Right renal cortex interstitium (tissue), 3 donors: ENCODE measurements around the gene HIBADH. TPM values are rescaled to one million over a fixed set of nuclear protein-coding genes. Genes with fewer than 3 reads are reported as not detected.

ENCODE experiments used
- DNase-seq, 3 donors: peaks; one replicate each; pipeline ENCODE4 v3.0.0-alpha.2; 2013; ENCODE audit warnings: low read depth in 3 of 3, low spot score in 2 of 3
- polyA plus RNA-seq, 3 donors: library from polyadenylated mRNA; unstranded; fragments of 120-200 nt; gene quantifications; one replicate each; pipeline ENCODE4 v1.2.1, GENCODE V29; 2013; ENCODE audit not compliant: insufficient read length in 3 of 3

The HIBADH gene
- 100 to 1,000 TPM; 103 to 108 (median 103) TPM for polyA plus RNA-seq

DNA sequence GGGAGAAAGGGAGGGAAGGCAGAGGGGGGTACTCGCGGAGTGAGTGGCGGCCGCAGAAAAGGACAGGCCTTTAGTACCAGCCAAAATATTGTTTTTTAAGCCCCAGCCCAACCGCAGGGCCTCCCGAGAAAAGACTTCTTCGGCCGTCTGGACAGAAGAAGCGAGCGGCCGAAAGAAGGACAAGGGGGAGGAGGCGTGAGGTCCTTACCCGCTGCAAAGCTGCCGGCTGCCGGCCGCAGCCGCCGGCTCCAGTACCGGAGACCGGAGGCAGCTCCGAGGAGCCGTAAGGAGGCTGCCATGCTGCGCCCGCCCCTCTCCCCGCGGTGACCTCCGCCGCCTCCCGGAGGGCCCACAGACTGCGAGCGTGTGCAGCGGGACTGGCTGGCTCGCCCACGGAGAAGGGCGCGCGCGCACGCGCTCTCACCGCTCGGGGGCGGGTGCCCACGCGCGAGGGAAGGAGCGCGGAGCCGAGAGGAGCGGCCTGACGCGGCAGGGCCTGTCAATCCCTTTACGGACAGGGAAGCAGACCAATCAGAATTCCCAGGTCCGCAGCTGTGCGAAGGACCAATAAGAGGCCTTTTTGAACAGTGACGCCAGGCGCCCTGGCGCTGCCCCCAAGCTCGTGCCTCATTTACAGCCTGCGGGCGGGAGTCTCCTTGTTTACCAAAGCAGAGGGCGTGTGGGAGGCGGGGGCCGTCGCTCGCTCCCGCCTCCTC is at the start of gene HIBADH:
Gene HIBADH, minus strand, starts transcription at position 394 of the 716 bp plus-strand sequence. Its CDS starts 95 bp downstream, at position 299.
- peak; percentile 98 to 99 (median 98) for DNase-seq

DNA sequence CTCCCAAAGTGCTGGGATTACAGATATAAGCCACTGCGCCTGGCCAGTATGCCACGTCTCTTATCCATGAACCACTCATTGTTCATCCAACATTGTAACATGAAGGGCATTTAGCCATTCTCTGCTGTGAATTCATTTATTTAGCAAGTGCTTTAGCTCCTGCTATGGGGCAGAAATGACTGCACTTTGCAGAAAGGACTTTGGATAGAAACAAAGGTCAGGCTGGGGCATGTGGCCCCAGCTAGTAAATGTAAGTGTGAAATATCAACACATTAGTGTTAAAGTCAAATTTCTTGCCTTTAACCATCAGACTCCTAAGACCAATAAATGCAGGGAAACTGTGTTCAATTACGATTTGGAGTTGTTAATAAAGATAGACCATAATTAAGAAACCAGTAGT is 49.5 kb upstream of the HIBADH start:
- DNase-seq = no peak

GRCh38 chr7:27709137-27710075 is 46.7 kb upstream of the HIBADH start:
- no peak for DNase-seq

DNA sequence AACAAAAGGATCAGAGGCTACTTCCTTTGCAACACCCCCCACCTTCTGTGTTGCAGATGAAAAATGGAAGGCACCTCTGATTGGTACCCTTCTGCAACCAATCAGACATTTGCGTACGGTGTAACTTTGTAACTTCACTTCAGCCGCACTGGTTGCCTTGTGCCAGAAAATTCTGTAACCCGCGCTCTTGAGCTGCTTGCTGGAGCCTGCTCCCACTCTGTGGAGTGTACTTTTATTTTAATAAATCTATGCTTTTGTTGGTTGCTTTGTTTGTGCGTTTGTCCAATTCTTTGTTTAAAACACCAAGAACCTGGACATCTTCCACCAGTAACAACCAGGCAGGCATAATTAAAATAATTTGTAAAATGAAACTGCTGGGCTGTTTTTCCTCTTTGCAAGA is 45.8 kb upstream of the HIBADH start:
- DNase-seq = no peak

- DNase-seq = no peak
These were observed 42.5 kb upstream of the HIBADH start for GRCh38 chr7:27705200-27705594.

- DNase-seq = no peak
These were observed 41.9 kb upstream of the HIBADH start for GRCh38 chr7:27704422-27705199.

GRCh38 chr7:27703181-27703580 is 40.5 kb upstream of the HIBADH start:
- no peak for DNase-seq

DNA sequence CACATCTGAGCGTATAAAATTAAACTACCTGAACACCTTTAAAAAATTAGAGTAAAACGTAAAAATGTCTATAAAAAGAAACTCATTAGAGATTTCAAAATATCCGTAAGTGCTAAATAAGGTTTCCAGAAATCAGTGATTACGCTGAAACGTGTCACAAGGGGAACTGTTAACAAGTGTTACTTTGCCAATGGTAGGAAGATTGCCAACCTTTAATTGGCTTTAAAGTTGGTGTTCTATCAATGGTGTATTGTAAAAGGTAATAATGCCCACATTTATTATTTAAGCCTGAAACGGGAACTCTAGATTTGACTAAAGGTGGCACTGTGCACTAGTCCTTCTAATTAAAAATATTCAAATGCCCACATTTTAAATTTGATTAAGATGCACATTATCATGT is 37.8 kb upstream of the HIBADH start:
- DNase-seq = no peak

GRCh38 chr7:27699751-27700150 is 37.1 kb upstream of the HIBADH start:
- DNase-seq = no peak

GRCh38 chr7:27697861-27698430 is 35.3 kb upstream of the HIBADH start:
- DNase-seq = no peak

- no peak for DNase-seq
These were observed 32.4 kb upstream of the HIBADH start for GRCh38 chr7:27695096-27695495.

DNA sequence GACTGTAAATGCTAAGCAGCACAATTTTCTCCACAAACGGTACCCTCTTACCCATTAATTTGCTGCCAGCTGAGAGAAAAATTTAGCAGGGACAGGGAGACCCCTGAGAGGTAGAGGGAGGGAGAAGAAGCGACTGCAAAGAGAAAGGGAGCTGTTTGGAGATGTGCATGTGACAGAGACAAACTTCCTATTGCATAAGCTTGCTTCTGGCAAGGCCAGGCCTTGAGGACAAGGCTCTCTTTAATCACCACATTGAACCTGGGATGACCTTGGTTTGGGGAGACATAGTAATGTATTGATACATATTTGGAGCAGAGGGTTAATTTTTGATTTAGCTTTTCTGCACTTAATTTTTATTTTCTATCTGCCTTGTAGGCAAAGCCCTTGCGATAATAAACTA is 31.1 kb upstream of the HIBADH start:
- DNase-seq = no peak

DNA sequence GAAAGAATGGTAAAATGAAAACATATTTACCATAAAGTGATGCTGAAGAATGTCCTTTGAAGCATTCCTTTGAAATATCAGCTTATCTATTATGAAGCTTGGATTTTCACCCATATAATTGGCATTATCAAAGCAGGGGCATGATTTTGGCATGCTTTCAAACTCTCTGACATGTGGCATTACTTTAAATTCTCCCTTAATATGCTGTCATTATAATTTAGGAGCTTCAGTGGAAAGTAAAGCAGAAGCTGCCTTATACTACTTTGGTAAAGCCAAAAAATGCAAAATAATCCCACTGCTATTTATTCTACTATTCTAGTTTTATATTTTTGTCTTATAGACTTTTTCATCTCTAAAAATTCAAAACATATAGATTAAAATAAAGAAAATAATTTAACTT is 28.0 kb upstream of the HIBADH start:
- no peak for DNase-seq

- DNase-seq = no peak
These were observed 27.0 kb upstream of the HIBADH start for GRCh38 chr7:27689591-27690164.

DNA sequence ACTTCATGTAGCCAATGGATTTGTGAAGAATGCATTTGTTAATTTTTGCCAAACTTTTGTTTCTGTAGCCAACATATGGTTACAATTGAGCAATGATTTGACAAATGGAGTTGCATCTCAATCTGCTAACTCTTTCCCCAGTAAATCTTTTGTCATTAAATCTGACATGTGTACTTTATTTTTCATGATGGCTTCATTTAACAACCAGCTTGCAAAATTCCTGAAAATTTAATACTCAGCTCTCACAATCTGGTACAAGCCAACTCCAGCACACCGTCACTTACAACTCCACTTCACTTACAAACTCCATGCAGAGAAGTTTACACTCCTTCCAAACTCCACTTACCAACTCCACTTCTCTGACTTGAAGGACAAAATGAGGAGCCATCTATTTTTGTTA is 26.5 kb upstream of the HIBADH start:
- DNase-seq = no peak

DNA sequence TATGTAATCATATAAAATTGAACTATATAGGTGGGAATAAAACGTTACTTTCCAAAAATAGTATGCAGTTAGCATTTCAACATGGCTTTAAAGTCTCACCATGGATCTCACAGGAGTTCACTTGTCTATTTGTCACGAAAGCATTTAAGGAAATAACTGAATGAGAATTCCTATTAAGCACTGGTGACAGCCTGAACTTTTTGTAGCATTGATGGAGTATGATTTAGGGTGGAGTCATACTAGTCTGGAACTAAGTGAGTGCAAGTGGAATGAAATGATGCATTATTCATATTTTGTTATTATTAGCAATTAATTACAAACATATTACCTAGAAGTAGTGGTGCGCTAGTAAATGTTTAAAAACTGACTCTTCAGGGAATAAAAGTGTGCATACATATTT is 26.0 kb upstream of the HIBADH start:
- no peak for DNase-seq

DNA sequence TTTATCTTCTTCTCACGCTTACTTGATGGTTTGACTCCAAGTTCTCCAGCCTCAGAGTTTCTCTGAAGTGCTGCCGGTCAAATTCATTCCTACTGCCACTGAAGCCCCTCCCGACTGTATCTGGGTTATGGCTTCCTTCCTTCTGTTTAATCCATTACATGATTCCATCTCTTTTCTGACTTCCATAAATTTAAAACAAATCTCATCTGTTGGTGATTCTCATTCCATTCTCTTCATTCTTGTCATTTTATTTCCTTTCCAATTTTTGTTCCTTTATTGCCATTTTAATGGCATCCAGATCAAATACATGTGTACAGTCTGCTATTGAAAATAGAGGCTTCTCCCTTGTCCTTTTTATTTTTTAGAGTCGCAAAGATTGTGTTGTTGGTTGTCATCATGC is 25.4 kb upstream of the HIBADH start:
- no peak for DNase-seq

GRCh38 chr7:27686315-27686714 is 23.6 kb upstream of the HIBADH start:
- no peak for DNase-seq

- DNase-seq = no peak
These were observed 23.2 kb upstream of the HIBADH start for GRCh38 chr7:27685893-27686292.

GRCh38 chr7:27685209-27685608 is 22.5 kb upstream of the HIBADH start:
- no peak for DNase-seq
